K562 (cell line): Measurements from ENCODE around the gene SEZ6L. TPM values are rescaled to one million over a fixed set of nuclear protein-coding genes. Genes with fewer than 3 reads are reported as not detected.

Experiments used
- REST ChIP-seq, 2 experiments: fragments of 450-650 bp; formaldehyde crosslinking in 1 of 2; IDR thresholded peaks; 2 replicates each; pipeline versions ENCODE4 v1.4.0 to v1.6.1; 2014 to 2020; ENCODE audit warnings: mild to moderate bottlenecking in 2 of 2, borderline replicate concordance in 1 of 2, low read depth in 1 of 2
- polyA plus RNA-seq, 8 experiments: library from polyadenylated mRNA; depleted of rRNA in 4 of 8; stranded (reverse) in 5 of 8; unstranded in 3 of 8; fragments of >200 nt; fragmentation: Nextera tagmentation in 2 of 8; fragmentation: Illumina TruSeq in 1 of 8; extraction: Ambion mirVana in 2 of 8; extraction: Trizol in 1 of 8; gene quantifications; 2 replicates each; pipeline versions ENCODE4 v1.2.1 to v1.2.3, GENCODE V29; 2011 to 2014; ENCODE audit warnings: inconsistent platforms in 1 of 8, missing spikeins in 1 of 8
- total RNA-seq, 7 experiments: library from RNA; depleted of rRNA in 6 of 7; stranded (reverse); fragments of >200 nt in 6 of 7; fragmentation: Illumina TruSeq in 2 of 7; extraction: Trizol in 2 of 7; gene quantifications; 2 replicates each; pipeline versions ENCODE4 v1.2.1 to v1.2.3, GENCODE V29; 2011 to 2021; ENCODE audit warnings: low replicate concordance in 1 of 7

The SEZ6L gene
- total and polyA plus RNA-seq, 9 of the 15 experiments (the other 6 are each of a cell fraction or from before 2014, with no cell fraction given): not detected

GRCh38 chr22:26377170-26377830 lies 208.0 kb downstream of the SEZ6L start (continued):
- TF ChIP-seq REST (IDR thresholded peaks at IDR 0.05; ENCODE audit: borderline replicate concordance): peak; percentile 7; the same call in 1 of the 2 replicates
- TF ChIP-seq REST (CRISPR knock-in tag; IDR thresholded peaks at IDR 0.05; ENCODE audit: low read depth): no peak
